Measurements from ENCODE around the gene BMP7.

DNA sequence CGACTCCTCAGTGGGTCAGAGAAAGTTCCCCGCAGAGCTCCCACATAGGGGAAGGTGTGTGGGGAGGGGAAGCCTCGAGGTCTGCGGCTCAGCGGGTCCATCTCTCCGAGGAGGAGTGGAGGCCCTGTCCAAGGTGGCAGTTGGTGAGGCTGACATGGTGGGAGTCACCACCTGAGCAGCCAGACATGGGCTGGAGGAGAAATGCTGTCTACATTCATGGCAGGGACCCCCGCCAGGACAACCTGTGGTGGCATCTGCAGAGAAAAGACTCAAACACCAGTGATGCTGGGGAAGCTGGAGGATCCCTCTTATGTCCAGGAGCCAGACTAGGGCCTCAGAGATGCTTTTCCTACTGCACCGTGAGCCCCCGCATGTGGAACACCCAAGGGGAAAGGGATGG, 49.8 kb downstream of the BMP7 start:
- TF ChIP-seq PTBP1 (IDR thresholded peaks at IDR 0.05; ENCODE audit: low read depth, low read length) (no peak), NCOA1 (IDR thresholded peaks at IDR 0.05; ENCODE audit: low read depth) (no peak), CBX5 (IDR thresholded peaks at IDR 0.05; ENCODE audit: borderline replicate concordance, low read depth) (no peak), ZBTB7A (IDR thresholded peaks at IDR 0.05; ENCODE audit: borderline replicate concordance, control insufficient read depth, low read depth, low read length) (no peak)
- TF ChIP-seq, protein P1, sequence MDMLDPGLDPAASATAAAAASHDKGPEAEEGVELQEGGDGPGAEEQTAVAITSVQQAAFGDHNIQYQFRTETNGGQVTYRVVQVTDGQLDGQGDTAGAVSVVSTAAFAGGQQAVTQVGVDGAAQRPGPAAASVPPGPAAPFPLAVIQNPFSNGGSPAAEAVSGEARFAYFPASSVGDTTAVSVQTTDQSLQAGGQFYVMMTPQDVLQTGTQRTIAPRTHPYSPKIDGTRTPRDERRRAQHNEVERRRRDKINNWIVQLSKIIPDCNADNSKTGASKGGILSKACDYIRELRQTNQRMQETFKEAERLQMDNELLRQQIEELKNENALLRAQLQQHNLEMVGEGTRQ (CRISPR knock-in tag; IDR thresholded peaks at IDR 0.05) = no peak
- TF ChIP-seq, protein P2, sequence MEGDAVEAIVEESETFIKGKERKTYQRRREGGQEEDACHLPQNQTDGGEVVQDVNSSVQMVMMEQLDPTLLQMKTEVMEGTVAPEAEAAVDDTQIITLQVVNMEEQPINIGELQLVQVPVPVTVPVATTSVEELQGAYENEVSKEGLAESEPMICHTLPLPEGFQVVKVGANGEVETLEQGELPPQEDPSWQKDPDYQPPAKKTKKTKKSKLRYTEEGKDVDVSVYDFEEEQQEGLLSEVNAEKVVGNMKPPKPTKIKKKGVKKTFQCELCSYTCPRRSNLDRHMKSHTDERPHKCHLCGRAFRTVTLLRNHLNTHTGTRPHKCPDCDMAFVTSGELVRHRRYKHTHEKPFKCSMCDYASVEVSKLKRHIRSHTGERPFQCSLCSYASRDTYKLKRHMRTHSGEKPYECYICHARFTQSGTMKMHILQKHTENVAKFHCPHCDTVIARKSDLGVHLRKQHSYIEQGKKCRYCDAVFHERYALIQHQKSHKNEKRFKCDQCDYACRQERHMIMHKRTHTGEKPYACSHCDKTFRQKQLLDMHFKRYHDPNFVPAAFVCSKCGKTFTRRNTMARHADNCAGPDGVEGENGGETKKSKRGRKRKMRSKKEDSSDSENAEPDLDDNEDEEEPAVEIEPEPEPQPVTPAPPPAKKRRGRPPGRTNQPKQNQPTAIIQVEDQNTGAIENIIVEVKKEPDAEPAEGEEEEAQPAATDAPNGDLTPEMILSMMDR (IDR thresholded peaks at IDR 0.05 in 2 of 3, conservative IDR thresholded peaks at IDR 0.05 in 1 of 3; ENCODE audit: insufficient read depth in 2 of 3, low read depth in 1 of 3, low read length in 3 of 3) = no peak

All from K562 (cell line).